DMS153 treated with DMSO at 0.1 percent for 48 hours (cell line): ENCODE results near the gene ABHD5.

ENCODE experiments used
- DNase-seq: peaks from one replicate; lab custom pipeline; 2025; ENCODE audit not compliant: unreplicated experiment; lab: John Stamatoyannopoulos, UW

Gene ABHD5

DNA sequence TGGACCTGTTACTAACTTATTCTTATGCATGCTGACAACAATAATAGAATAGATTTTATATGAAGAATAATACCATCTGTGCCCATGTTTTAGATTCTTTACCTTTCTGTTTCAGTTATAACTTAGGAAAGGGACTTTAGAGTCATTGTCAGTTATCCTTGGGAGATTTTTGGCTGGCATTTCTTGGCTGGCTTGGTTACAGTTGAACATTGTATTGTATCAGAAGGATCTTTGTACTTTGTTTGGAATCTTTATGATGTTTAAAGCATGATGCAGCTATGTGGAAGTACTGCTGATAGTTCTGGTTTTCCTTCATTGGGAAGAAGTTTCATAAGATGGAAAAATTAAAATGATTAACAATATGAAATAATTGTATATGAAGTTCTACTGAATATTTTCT, 19.9 kb downstream of the ABHD5 start:
- DNase-seq: no peak

GRCh38 chr3:43718296-43718695, 27.6 kb downstream of the ABHD5 start:
- no peak for DNase-seq

DNA sequence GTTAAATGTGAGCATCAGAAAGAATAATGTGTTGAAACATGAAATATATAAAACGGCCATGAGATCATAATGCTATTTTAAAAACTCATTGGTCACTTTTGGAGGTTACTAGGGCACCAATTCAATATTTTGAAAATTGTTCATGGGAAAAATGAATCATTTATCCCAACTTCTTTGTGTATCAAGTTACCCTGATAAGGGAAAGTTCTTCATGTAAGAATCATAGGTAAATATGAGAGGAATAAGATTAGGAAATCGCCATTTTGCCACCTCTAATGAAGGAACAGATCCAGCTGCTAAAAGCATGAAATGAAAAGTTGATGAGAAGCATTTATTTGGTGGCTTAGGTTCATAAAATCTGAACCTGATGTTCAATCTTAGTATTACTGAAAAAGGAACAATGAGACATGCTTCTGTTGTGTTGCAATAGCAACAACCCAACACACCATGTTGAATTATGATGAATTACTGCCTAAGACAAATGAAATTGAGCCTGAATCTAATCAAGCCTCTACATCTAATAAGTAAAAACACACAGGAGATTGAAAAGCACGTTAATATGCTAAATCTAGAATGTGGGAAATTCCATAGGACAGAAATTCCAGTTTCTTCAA, 32.5 kb downstream of the ABHD5 start:
- no peak for DNase-seq

GRCh38 chr3:43726521-43726920, 35.8 kb downstream of the ABHD5 start:
- DNase-seq: no peak

DNA sequence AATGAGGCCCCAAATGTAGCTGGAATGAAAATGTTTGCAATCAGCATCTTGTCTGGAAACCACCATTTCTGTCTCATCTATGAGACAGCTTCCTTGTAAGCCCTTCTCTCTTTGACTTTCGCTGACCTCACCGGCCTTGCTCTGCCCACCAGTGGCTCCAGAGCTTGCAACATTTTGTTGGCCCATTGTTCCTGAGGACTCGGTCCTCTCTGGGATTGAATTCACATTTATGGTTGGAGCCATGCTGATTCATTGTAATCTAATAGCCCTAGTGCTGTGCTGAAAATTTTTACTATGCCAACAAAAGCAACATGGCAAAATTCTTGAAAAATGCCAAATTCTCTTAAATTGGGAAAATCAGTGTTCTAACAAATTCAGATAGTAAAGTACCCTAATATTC, 37.2 kb downstream of the ABHD5 start:
- DNase-seq: no peak

GRCh38 chr3:43728476-43728875, 37.7 kb downstream of the ABHD5 start:
- DNase-seq: no peak

- DNase-seq: no peak
Measured at GRCh38 chr3:43728947-43729346, 38.2 kb downstream of the ABHD5 start.

GRCh38 chr3:43729707-43730414, 39.1 kb downstream of the ABHD5 start:
- no peak for DNase-seq

DNA sequence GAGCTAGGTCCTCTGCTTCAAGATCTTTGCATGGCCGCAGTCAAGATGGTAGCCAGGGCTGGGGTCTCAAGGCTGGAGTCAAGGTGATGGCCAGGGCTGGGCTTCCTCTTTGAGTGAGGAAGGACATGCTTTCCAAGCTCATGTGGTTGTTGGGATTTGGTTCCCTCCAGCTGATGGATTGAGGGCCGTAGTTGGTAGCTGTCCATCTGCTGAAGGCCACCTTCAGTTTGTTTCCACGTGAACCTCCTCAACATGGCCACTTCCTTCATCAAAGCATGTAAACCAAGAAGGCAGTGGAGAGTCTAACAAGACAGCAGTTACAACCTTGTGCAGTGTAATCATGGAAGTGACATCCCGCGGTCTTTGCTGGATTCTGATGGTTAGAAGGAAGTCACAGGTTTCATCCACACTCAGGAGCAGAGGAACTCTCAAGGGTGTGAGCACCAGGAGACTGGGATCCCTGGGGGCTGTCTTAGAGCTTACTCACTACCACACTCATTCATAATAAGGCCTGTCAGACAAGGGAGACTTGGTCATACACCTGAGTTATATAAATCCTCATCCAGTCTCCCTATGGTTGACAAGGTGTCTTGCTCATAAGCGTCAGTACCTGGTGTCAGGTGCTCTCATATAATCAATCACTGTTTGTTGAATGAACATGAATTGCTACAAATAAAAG, 42.1 kb downstream of the ABHD5 start:
- DNase-seq: no peak

DNA sequence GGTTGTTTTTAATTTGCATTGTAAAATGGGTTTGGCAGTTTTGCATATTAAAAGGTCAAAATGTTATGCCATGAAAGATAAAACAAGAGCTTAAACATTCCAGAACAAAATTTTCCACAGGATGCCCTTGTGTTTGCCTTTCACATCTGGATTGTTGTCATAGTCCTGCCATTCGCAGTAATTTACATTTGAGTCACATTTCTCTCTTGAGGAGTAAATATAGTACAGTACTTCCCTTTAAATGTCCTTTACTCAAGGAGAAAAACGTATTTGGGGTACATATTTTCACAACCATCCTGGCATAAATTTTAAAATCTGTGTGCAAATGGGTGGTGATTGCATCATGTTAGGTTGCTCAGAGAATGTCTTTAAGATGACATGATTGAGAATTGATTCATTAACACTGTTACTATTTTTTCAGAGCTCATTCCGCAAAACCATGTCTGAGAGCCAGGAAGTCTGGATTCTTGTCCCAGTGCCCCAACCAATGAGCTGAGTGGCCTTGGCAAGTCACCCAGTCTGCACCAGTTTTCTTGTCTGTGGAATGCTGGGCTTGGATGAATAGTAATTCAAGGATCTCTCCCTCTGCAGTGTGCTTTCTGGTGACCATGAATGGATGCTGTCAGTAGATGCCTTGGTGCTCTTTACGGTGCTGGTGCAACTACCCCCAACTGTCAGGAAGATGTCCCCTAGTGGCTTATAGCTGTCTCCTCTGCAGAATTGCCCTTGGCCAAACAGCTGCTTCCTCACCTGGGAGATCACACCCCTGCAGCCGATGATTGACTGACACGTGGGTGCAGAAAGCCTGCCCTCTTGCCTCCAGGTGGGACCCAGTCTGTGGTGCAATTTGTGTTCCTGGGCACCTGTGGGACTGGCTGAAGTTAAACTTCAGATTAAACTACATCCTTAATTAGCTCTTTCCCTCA, 43.0 kb downstream of the ABHD5 start:
- no peak for DNase-seq

- no peak for DNase-seq
Measured at GRCh38 chr3:43734685-43735084, 43.9 kb downstream of the ABHD5 start.

GRCh38 chr3:43735618-43736017, 44.9 kb downstream of the ABHD5 start:
- DNase-seq: no peak

- DNase-seq: no peak
Measured at GRCh38 chr3:43736558-43737440, 46.1 kb downstream of the ABHD5 start.

DNA sequence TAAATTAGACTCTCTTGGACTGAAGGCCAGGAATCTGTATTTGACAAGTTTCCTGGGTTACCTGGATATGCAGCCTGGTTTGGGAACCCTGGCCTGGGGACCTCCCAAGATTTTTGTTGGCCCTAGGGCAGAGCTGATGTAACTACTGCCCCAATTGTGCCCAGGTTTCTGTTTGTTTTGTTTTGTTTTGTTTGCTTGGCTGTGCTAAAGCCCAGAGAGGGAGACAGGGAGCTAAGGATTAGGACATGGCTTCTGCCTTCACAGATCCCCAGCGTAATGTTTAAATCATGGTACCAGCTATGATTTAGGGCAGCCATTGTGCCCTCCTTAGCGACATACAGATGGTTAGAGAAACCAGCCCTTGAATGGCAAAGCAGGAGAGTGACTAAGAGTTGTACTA, 47.6 kb downstream of the ABHD5 start:
- no peak for DNase-seq

DNA sequence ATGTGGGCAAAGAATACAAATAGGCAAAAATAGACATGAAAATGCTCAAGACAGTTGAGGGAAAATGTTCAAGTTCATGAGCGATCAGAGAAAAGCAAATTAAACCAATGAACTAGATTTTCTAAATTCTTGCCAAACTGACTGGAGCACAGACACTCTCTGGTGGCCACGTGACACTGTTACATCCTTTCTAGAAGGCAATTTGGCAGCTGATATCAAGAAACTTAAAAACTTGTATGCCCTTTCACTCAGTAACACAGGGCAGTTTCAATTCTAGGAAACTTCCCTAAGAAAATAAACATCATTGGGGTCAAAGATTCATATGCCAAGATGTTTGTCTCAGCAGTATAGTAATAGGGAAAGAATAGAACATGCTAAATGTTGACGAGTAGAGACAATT, 52.2 kb downstream of the ABHD5 start:
- no peak for DNase-seq

DNA sequence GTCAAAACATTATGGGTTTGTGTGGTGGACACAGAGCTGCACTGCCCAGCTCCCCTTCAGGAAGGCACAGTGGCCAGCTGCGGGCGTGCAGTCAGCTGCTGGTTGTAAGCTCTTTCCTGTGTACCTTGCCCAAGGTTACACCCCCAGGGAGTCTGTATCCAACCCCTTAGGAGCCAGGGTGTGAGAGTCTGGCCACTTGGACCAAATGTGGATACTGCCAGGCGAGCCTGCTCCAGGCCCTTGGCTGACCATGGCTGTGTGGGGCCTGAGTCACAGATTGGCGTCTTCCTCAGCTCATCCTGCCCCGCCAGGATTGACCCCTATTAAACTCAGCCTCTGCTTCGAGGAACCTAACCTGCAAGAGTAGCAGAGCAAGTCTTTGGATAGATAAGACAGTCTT, 56.9 kb downstream of the ABHD5 start:
- DNase-seq: no peak

DNA sequence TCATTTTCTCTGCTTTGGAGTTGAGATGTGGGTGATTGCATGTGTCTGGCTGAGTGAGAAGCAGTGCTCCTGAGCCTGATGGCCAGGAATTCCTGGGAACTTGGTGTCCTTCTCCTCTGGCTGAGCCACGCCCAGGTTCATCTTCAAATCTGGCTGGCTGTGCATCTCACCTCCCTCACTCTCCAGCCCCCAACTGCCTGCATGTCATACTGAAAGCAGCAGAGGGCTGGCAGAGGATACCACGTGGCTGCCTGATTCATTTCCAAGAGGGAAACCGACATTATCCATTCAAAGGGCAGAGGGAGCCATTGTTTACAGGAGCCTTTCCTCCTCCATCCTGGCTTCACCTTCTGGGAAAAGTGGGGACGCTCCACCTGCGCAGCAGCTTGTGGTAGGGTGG, 57.4 kb downstream of the ABHD5 start:
- DNase-seq: no peak

- no peak for DNase-seq
Measured at GRCh38 chr3:43748645-43749044, 57.9 kb downstream of the ABHD5 start.

- no peak for DNase-seq
Measured at GRCh38 chr3:43752905-43753304, 62.2 kb downstream of the ABHD5 start.
